Measurements from ENCODE around the gene AVL9. TPM values are rescaled to one million over a fixed set of nuclear protein-coding genes. Genes with fewer than 3 reads are reported as not detected.

The AVL9 gene
- total and polyA plus RNA-seq, 2 donors (not counting 1 experiment from before 2014, with no cell fraction given): 15.4 to 48.0 TPM

DNA sequence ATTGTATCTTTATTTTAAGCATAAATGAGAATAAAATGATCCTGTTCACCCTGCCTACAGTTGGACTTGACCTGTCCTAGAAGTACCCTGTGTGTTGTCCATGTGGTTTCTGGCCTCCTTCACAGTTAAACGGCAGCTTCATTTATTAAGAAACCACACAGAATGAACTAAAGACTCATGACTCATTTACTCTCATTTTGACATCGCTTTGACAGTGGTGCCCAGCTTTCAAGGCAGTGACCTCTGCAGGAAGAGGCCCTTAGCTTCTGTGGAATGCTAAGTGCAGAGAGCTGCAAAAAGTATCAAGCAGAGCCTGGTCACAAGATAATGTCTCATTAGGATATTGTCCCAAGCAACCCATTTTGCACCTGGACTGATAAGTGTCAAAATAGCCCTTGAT, 93.4 kb downstream of the AVL9 start:
- Histone ChIP-seq H3K36me3 (replicated peaks in 1 of 2; ENCODE audit: control extremely low read depth in 1 of 2, control insufficient read depth in 1 of 2, extremely low read depth in 1 of 2, insufficient read depth in 2 of 2, low read length in 1 of 2) (peaks cover 0 to 30% of the 10 kb centered on the region in 2 experiments), H3K27me3 (replicated peaks in 1 of 4; ENCODE audit: control extremely low read depth in 1 of 4, control insufficient read depth in 3 of 4, insufficient read depth in 4 of 4, low read length in 3 of 4) (no peaks in the 10 kb centered on the region), H3K9me3 (ENCODE audit: control extremely low read depth in 1 of 3, control insufficient read depth in 2 of 3, insufficient read depth in 1 of 3, low read length in 2 of 3) (no peaks in the 10 kb centered on the region), H3K4me2 (replicated peaks; ENCODE audit: low read depth, low read length, poor library complexity, severe bottlenecking) (no peak overlapping the region), H3K79me2 (ENCODE audit: control insufficient read depth, insufficient read depth, low read length) (no peaks in the 10 kb centered on the region), H3K4me3 (ENCODE audit: control extremely low read depth in 1 of 5, extremely low read depth in 1 of 5, insufficient read depth in 1 of 5, low read depth in 2 of 5, low read length in 4 of 5) (no peak overlapping the region), H3K4me1 (ENCODE audit: control insufficient read depth in 2 of 2, insufficient read depth in 2 of 2, low read length in 2 of 2) (no peaks in the 10 kb centered on the region), H3K27ac (ENCODE audit: low read length in 2 of 2) (no peak overlapping the region), H2AFZ (ENCODE audit: insufficient read depth, low read depth, low read length, poor library complexity, severe bottlenecking) (no peak overlapping the region), H4K20me1 (ENCODE audit: control insufficient read depth, insufficient read depth, low read length, poor library complexity, severe bottlenecking) (no peaks in the 10 kb centered on the region), H3K9ac (ENCODE audit: low read length) (no peak overlapping the region)
- CTCF ChIA-PET: interaction anchor here (1.0 kb wide), 1 partner anchor 9 kb away, joined by 3 read pairs; no protein-coding TSS in a partner anchor
- Mint-ChIP-seq H3K4me3 (no peak overlapping the region), H3K4me1 (peaks cover 4% of the 10 kb centered on the region), H3K27ac (no peak overlapping the region), H3K27me3 (no peaks in the 10 kb centered on the region), H3K9me3 (ENCODE audit: insufficient read depth) (no peaks in the 10 kb centered on the region)
- WGBS (ENCODE audit: insufficient coverage): 50% methylated on average over 1 of the region's 2 CpGs
- POLR2A ChIA-PET: no interaction called here
- no peak for TF ChIP-seq EZH2 (IDR thresholded peaks at IDR 0.05; ENCODE audit: borderline replicate concordance, insufficient read depth, low read depth, low read length, poor library complexity, severe bottlenecking)
- TF ChIP-seq, protein P1, sequence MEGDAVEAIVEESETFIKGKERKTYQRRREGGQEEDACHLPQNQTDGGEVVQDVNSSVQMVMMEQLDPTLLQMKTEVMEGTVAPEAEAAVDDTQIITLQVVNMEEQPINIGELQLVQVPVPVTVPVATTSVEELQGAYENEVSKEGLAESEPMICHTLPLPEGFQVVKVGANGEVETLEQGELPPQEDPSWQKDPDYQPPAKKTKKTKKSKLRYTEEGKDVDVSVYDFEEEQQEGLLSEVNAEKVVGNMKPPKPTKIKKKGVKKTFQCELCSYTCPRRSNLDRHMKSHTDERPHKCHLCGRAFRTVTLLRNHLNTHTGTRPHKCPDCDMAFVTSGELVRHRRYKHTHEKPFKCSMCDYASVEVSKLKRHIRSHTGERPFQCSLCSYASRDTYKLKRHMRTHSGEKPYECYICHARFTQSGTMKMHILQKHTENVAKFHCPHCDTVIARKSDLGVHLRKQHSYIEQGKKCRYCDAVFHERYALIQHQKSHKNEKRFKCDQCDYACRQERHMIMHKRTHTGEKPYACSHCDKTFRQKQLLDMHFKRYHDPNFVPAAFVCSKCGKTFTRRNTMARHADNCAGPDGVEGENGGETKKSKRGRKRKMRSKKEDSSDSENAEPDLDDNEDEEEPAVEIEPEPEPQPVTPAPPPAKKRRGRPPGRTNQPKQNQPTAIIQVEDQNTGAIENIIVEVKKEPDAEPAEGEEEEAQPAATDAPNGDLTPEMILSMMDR (IDR thresholded peaks at IDR 0.05): no peak
- DNase-seq (no peak), ATAC-seq (ENCODE audit: low read depth) (no peak)
- intact Hi-C loops (cut with micrococcal nuclease): no loop called here

DNA sequence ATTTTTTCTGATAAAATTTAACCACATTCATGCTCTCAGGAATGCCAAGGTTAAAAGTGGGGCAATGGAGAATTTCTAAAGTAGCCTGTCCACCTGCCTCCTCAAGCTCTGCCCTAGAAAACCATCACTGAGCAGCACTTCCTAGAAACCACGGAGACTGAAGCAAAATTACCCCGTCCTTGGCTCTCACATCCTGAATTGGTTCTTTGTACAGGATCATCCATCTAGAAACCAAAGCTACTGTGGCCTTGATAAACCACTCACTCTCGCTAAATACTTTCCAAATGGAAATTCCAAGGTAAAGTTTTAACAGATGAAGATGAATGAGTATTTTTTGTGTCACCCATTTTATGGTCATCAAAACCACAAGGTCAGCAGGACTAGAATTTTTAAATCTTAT, 96.6 kb downstream of the AVL9 start:
- Mint-ChIP-seq H3K4me1 (peaks cover 4% of the 10 kb centered on the region), H3K27me3 (no peaks in the 10 kb centered on the region), H3K27ac (no peak overlapping the region), H3K4me3 (no peak overlapping the region), H3K9me3 (ENCODE audit: insufficient read depth) (peaks cover 3% of the 10 kb centered on the region)
- Histone ChIP-seq H3K9me3 (ENCODE audit: control extremely low read depth in 1 of 3, control insufficient read depth in 2 of 3, insufficient read depth in 1 of 3, low read length in 2 of 3) (no peaks in the 10 kb centered on the region), H3K9ac (ENCODE audit: low read length) (no peak overlapping the region), H4K20me1 (ENCODE audit: control insufficient read depth, insufficient read depth, low read length, poor library complexity, severe bottlenecking) (no peaks in the 10 kb centered on the region), H3K4me3 (ENCODE audit: control extremely low read depth in 1 of 5, extremely low read depth in 1 of 5, insufficient read depth in 1 of 5, low read depth in 2 of 5, low read length in 4 of 5) (no peak overlapping the region), H3K27me3 (replicated peaks in 1 of 4; ENCODE audit: control extremely low read depth in 1 of 4, control insufficient read depth in 3 of 4, insufficient read depth in 4 of 4, low read length in 3 of 4) (no peaks in the 10 kb centered on the region), H2AFZ (ENCODE audit: insufficient read depth, low read depth, low read length, poor library complexity, severe bottlenecking) (no peak overlapping the region), H3K27ac (ENCODE audit: low read length in 2 of 2) (no peak overlapping the region), H3K79me2 (ENCODE audit: control insufficient read depth, insufficient read depth, low read length) (no peaks in the 10 kb centered on the region), H3K36me3 (replicated peaks in 1 of 2; ENCODE audit: control extremely low read depth in 1 of 2, control insufficient read depth in 1 of 2, extremely low read depth in 1 of 2, insufficient read depth in 2 of 2, low read length in 1 of 2) (peaks cover 0 to 2% of the 10 kb centered on the region in 2 experiments), H3K4me2 (replicated peaks; ENCODE audit: low read depth, low read length, poor library complexity, severe bottlenecking) (no peak overlapping the region), H3K4me1 (ENCODE audit: control insufficient read depth in 2 of 2, insufficient read depth in 2 of 2, low read length in 2 of 2) (no peaks in the 10 kb centered on the region)
- no peak for DNase-seq
- no peak for ATAC-seq (ENCODE audit: low read depth)
- CTCF ChIA-PET: no interaction called here
- intact Hi-C loops (cut with micrococcal nuclease): no loop called here
- TF ChIP-seq, protein P1 (IDR thresholded peaks at IDR 0.05): no peak
- no peak for TF ChIP-seq EZH2 (IDR thresholded peaks at IDR 0.05; ENCODE audit: borderline replicate concordance, insufficient read depth, low read depth, low read length, poor library complexity, severe bottlenecking)
- 61% methylated on average over 2 of the region's 3 CpGs for WGBS (ENCODE audit: insufficient coverage)
- POLR2A ChIA-PET: no interaction called here
